ENCODE measurements around the gene LDLRAD4.

DNA sequence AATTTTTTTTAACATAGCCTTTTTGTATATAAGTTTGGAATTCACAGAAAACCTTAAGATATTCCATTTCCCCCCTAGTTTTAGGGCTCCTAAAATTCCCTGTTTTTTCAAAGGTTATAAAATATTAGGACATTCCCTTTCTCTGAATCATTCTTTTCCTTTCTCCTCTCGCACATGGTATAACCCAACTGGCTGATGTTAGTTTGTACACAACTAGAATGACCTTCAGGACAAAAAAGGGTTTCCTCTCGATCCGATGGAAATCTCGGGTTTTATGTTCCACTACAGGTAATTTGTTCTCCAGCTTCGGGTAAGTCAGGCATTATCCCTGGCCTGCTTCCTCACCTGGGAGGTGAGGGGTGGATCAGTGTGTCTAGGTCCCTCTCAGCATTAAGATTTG, 215.1 kb downstream of the LDLRAD4 start:
- TF ChIP-seq, protein P1, sequence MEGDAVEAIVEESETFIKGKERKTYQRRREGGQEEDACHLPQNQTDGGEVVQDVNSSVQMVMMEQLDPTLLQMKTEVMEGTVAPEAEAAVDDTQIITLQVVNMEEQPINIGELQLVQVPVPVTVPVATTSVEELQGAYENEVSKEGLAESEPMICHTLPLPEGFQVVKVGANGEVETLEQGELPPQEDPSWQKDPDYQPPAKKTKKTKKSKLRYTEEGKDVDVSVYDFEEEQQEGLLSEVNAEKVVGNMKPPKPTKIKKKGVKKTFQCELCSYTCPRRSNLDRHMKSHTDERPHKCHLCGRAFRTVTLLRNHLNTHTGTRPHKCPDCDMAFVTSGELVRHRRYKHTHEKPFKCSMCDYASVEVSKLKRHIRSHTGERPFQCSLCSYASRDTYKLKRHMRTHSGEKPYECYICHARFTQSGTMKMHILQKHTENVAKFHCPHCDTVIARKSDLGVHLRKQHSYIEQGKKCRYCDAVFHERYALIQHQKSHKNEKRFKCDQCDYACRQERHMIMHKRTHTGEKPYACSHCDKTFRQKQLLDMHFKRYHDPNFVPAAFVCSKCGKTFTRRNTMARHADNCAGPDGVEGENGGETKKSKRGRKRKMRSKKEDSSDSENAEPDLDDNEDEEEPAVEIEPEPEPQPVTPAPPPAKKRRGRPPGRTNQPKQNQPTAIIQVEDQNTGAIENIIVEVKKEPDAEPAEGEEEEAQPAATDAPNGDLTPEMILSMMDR (IDR thresholded peaks at IDR 0.05): no peak
- TF ChIP-seq, protein P2, sequence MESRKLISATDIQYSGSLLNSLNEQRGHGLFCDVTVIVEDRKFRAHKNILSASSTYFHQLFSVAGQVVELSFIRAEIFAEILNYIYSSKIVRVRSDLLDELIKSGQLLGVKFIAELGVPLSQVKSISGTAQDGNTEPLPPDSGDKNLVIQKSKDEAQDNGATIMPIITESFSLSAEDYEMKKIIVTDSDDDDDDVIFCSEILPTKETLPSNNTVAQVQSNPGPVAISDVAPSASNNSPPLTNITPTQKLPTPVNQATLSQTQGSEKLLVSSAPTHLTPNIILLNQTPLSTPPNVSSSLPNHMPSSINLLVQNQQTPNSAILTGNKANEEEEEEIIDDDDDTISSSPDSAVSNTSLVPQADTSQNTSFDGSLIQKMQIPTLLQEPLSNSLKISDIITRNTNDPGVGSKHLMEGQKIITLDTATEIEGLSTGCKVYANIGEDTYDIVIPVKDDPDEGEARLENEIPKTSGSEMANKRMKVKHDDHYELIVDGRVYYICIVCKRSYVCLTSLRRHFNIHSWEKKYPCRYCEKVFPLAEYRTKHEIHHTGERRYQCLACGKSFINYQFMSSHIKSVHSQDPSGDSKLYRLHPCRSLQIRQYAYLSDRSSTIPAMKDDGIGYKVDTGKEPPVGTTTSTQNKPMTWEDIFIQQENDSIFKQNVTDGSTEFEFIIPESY (IDR thresholded peaks at IDR 0.05; ENCODE audit: borderline replicate concordance, low read depth): no peak
- TF ChIP-seq YY1 (IDR thresholded peaks at IDR 0.05; ENCODE audit: low read depth) (no peak), EP300 (IDR thresholded peaks at IDR 0.05; ENCODE audit: borderline replicate concordance in 1 of 2, low read depth in 1 of 2, low read length in 1 of 2) (no peak), RAD21 (IDR thresholded peaks at IDR 0.05; ENCODE audit: low read length) (no peak)

All from SK-N-SH (cell line).